Suprapubic skin (tissue), 4 donors: ENCODE measurements around the gene MRPS30. TPM values are rescaled to one million over a fixed set of nuclear protein-coding genes. Genes with fewer than 3 reads are reported as not detected.
"Not testable (repeated sequence)": the region's sequence is repeated elsewhere in the genome, so short reads cannot be mapped to it uniquely, and the experiment has no call there.

Experiments used
- DNase-seq, 2 donors: peaks; one replicate each; pipeline ENCODE4 v3.0.0-alpha.2; 2019; ENCODE audit warnings: low spot score in 2 of 2
- H3K27ac ChIP-seq: fragments of 200-600 bp; sonication (generic); one replicate; pipeline ENCODE4 v1.5.1; 2019
- H3K27me3 ChIP-seq: fragments of 200-600 bp; sonication (generic); one replicate; pipeline ENCODE4 v1.5.1; 2019
- H3K36me3 ChIP-seq: fragments of 200-600 bp; sonication (generic); one replicate; pipeline ENCODE4 v1.5.1; 2019
- H3K4me1 ChIP-seq: fragments of 200-600 bp; sonication (generic); one replicate; pipeline ENCODE4 v1.5.1; 2019
- H3K4me3 ChIP-seq: fragments of 200-600 bp; sonication (generic); one replicate; pipeline ENCODE4 v1.5.1; 2019; ENCODE audit warnings: mild to moderate bottlenecking
- H3K9me3 ChIP-seq: fragments of 200-600 bp; sonication (generic); one replicate; pipeline ENCODE4 v1.5.1; 2019
- CTCF ChIP-seq, 2 donors: fragments of 200-600 bp in 1 of 2; fragments of 450-650 bp in 1 of 2; sonication (generic) in 1 of 2; IDR thresholded peaks; one replicate each; pipeline ENCODE4 v1.5.1; 2016 to 2019; ENCODE audit warnings: antibody characterized with exemption in 2 of 2, mild to moderate bottlenecking in 1 of 2, moderate library complexity in 1 of 2
- EP300 ChIP-seq: sonication (generic); formaldehyde crosslinking; IDR thresholded peaks from one replicate; pipeline ENCODE4 v1.6.1; 2017; ENCODE audit warnings: antibody characterized with exemption
- POLR2A ChIP-seq, 2 donors: fragments of 450-650 bp; IDR thresholded peaks; one replicate each; pipeline ENCODE4 v1.6.1; 2017; ENCODE audit warnings: antibody characterized with exemption in 2 of 2, mild to moderate bottlenecking in 2 of 2, moderate library complexity in 2 of 2
- POLR2AphosphoS5 ChIP-seq, 3 donors: sonication (generic); formaldehyde crosslinking; IDR thresholded peaks; one replicate each; pipeline ENCODE4 v1.6.1; 2017; ENCODE audit warnings: antibody characterized with exemption in 3 of 3
- WGBS: methylation state at CpG from one replicate; pipeline ENCODE4 v1.1.5; 2018; 5-methylcytosine and 5-hydroxymethylcytosine counted together
- total RNA-seq, 4 donors: library from RNA; depleted of rRNA; stranded (reverse); fragments of >200 nt; gene quantifications; one replicate each; pipeline ENCODE4 v1.1.0, GENCODE V29; 2016

MRPS30 gene
- total RNA-seq, 4 donors from 2014 or later, result 60.0 to 79.5 (median 78.4) TPM

GRCh38 chr5:44809215-44809955, 638 bp downstream of the MRPS30 start:
- under 1% methylated on average over 30 of the region's 45 CpGs for WGBS
- no peak for TF ChIP-seq CTCF (IDR thresholded peaks at IDR 0.05)
- TF ChIP-seq POLR2AphosphoS5 (IDR thresholded peaks at IDR 0.05), result no peak
- TF ChIP-seq POLR2A (IDR thresholded peaks at IDR 0.05), result no peak
- peak; percentile 65 to 81 for DNase-seq

GRCh38 chr5:44809956-44810420, 1.2 kb downstream of the MRPS30 start:
- no peaks in the 10 kb centered on the region for H3K27me3 ChIP-seq
- no peak for DNase-seq
- WGBS, result 24% methylated on average over 11 of the region's 11 CpGs
- peaks cover 27% of the 10 kb centered on the region for H3K4me1 ChIP-seq
- H3K9me3 ChIP-seq, result no peaks in the 10 kb centered on the region
- H3K36me3 ChIP-seq, result peaks cover 24% of the 10 kb centered on the region
- H3K27ac ChIP-seq, result peak overlapping the region; percentile 94
- TF ChIP-seq CTCF (IDR thresholded peaks at IDR 0.05), result no peak
- no peak for TF ChIP-seq POLR2A (IDR thresholded peaks at IDR 0.05)
- no peak for TF ChIP-seq EP300
- no peak for TF ChIP-seq POLR2AphosphoS5 (IDR thresholded peaks at IDR 0.05)
- H3K4me3 ChIP-seq, result peak overlapping the region; percentile 100

More at GRCh38 chr5:44809215-44809955, 638 bp downstream of the MRPS30 start:
- Histone ChIP-seq H3K9me3 (no peaks in the 10 kb centered on the region), H3K27ac (peak overlapping the region; percentile 94), H3K27me3 (no peaks in the 10 kb centered on the region), H3K4me1 (peaks cover 27% of the 10 kb centered on the region), H3K36me3 (peaks cover 18% of the 10 kb centered on the region), H3K4me3 (peak overlapping the region; percentile 100)

- Histone ChIP-seq H3K36me3 (peaks cover 53% of the 10 kb centered on the region), H3K4me3 (no peak overlapping the region), H3K9me3 (no peaks in the 10 kb centered on the region), H3K27me3 (no peaks in the 10 kb centered on the region), H3K27ac (no peak overlapping the region), H3K4me1 (peaks cover 17% of the 10 kb centered on the region)
- TF ChIP-seq POLR2A (IDR thresholded peaks at IDR 0.05), result no peak
- TF ChIP-seq EP300, result no peak
- TF ChIP-seq POLR2AphosphoS5 (IDR thresholded peaks at IDR 0.05), result no peak
- no peak for TF ChIP-seq CTCF (IDR thresholded peaks at IDR 0.05)
- no peak for DNase-seq
- 75% methylated on average over 2 of the region's 2 CpGs for WGBS
These were observed 6.0 kb downstream of the MRPS30 start for GRCh38 chr5:44814761-44815160.

- 96% methylated on average over 1 of the region's 1 CpG for WGBS
- H3K36me3 ChIP-seq, result peaks cover 27% of the 10 kb centered on the region
- H3K4me3 ChIP-seq, result no peak overlapping the region
- H3K27me3 ChIP-seq, result no peaks in the 10 kb centered on the region
- H3K9me3 ChIP-seq, result no peaks in the 10 kb centered on the region
- no peak for DNase-seq
- TF ChIP-seq POLR2AphosphoS5 (IDR thresholded peaks at IDR 0.05) (no peak), CTCF (IDR thresholded peaks at IDR 0.05) (no peak), POLR2A (IDR thresholded peaks at IDR 0.05) (no peak)
- no peak overlapping the region for H3K27ac ChIP-seq
- no peaks in the 10 kb centered on the region for H3K4me1 ChIP-seq
These were observed 12.4 kb downstream of the MRPS30 start for GRCh38 chr5:44821164-44821563.

- H3K27me3 ChIP-seq, H3K4me1 ChIP-seq, H3K9me3 ChIP-seq, H3K4me3 ChIP-seq, H3K27ac ChIP-seq, DNase-seq: not testable (repeated sequence)
- 100% methylated on average over 3 of the region's 3 CpGs for WGBS
- peaks cover 13% of the 10 kb centered on the region for H3K36me3 ChIP-seq
These were observed 15.9 kb downstream of the MRPS30 start for GRCh38 chr5:44824662-44825061.
